HUDEP-2 (cell line): ENCODE results near the gene PFKL.

ENCODE experiments used
- DNase-seq, 76 experiments: peaks; one replicate each; lab custom pipeline; 2025; ENCODE audit not compliant: unreplicated experiment in 76 of 76; lab: John Stamatoyannopoulos, UW

PFKL gene

GRCh38 chr21:44293551-44294231 lies 6.2 kb upstream of the PFKL start:
- DNase-seq, result peak in 6 of 76 experiments; percentile 24 to 57 (median 40)

GRCh38 chr21:44294391-44295162 lies 5.3 kb upstream of the PFKL start:
- peak in 7 of 76 experiments; percentile 20 to 62 (median 33) for DNase-seq

GRCh38 chr21:44295163-44295573 lies 4.7 kb upstream of the PFKL start:
- peak in 3 of 76 experiments; percentile 19 to 33 (median 20) for DNase-seq

- no peak for DNase-seq
Measured at GRCh38 chr21:44295646-44296045, 4.2 kb upstream of the PFKL start.

GRCh38 chr21:44296103-44296519 lies 3.7 kb upstream of the PFKL start:
- DNase-seq, result no peak

GRCh38 chr21:44296916-44297315 lies 2.9 kb upstream of the PFKL start:
- DNase-seq, result no peak

GRCh38 chr21:44297525-44298290 lies 2.1 kb upstream of the PFKL start:
- peak in 70 of 76 experiments; percentile 14 to 88 (median 70) for DNase-seq

- DNase-seq, result no peak
Measured at GRCh38 chr21:44298301-44298700, 1.6 kb upstream of the PFKL start.

GRCh38 chr21:44299085-44299457 lies 782 bp upstream of the PFKL start:
- DNase-seq, result no peak

GRCh38 chr21:44300262-44300959 lies 558 bp downstream of the PFKL start:
- DNase-seq, result peak in 52 of 76 experiments; percentile 13 to 69 (median 53)

- no peak for DNase-seq
Measured at GRCh38 chr21:44301141-44301540, 1.3 kb downstream of the PFKL start.

- DNase-seq, result peak in 1 of 76 experiments; percentile 20
Measured at GRCh38 chr21:44301961-44302406, 2.1 kb downstream of the PFKL start.

- DNase-seq, result peak in 21 of 76 experiments; percentile 14 to 42 (median 22)
Measured at GRCh38 chr21:44302573-44303401, 2.9 kb downstream of the PFKL start.

GRCh38 chr21:44303490-44303981 lies 3.7 kb downstream of the PFKL start:
- no peak for DNase-seq

GRCh38 chr21:44304011-44304616 lies 4.3 kb downstream of the PFKL start:
- no peak for DNase-seq

GRCh38 chr21:44304877-44305293 lies 5.0 kb downstream of the PFKL start:
- DNase-seq, result peak in 17 of 76 experiments; percentile 11 to 41 (median 22)

- no peak for DNase-seq
Measured at GRCh38 chr21:44305691-44306090, 5.8 kb downstream of the PFKL start.

GRCh38 chr21:44306936-44307704 lies 7.3 kb downstream of the PFKL start:
- no peak for DNase-seq
